Smooth muscle cell (in vitro differentiated cells): ENCODE results near the gene MDC1. TPM values are rescaled to one million over a fixed set of nuclear protein-coding genes. Genes with fewer than 3 reads are reported as not detected.
"Not testable (repeated sequence)": the region's sequence is repeated elsewhere in the genome, so short reads cannot be mapped to it uniquely, and the experiment has no call there.

Source experiments
- DNase-seq: peaks from one replicate; lab custom pipeline; 2025; ENCODE audit not compliant: unreplicated experiment; lab: John Stamatoyannopoulos, UW
- H2AFZ ChIP-seq: fragments of 200-600 bp; sonication (generic); 2 replicates; pipeline ENCODE4 v1.6.0; 2016; ENCODE audit warnings: antibody characterized with exemption, low read depth, mild to moderate bottlenecking
- H3F3A ChIP-seq: fragments of 200-600 bp; sonication (generic); 2 replicates; pipeline ENCODE4 v1.6.0; 2017; ENCODE audit warnings: antibody characterized with exemption, low read depth
- H3K27ac ChIP-seq: fragments of 200-600 bp; sonication (generic); 2 replicates; pipeline ENCODE4 v1.5.1; 2016; ENCODE audit warnings: low read depth, mild to moderate bottlenecking
- H3K27me3 ChIP-seq: fragments of 200-600 bp; sonication (generic); 2 replicates; pipeline ENCODE4 v1.6.1; 2016; ENCODE audit warnings: low read depth, mild to moderate bottlenecking
- H3K36me3 ChIP-seq: fragments of 200-600 bp; sonication (generic); 2 replicates; pipeline ENCODE4 v1.5.1; 2016; ENCODE audit warnings: low read depth
- H3K4me1 ChIP-seq: fragments of 200-600 bp; sonication (generic); 2 replicates; pipeline ENCODE4 v1.5.1; 2016; ENCODE audit warnings: low read depth
- H3K4me2 ChIP-seq: fragments of 200-600 bp; sonication (generic); 2 replicates; pipeline ENCODE4 v1.6.0; 2016; ENCODE audit warnings: mild to moderate bottlenecking
- H3K4me3 ChIP-seq: fragments of 200-600 bp; sonication (generic); 2 replicates; pipeline ENCODE4 v1.5.1; 2016; ENCODE audit warnings: mild to moderate bottlenecking
- H3K79me2 ChIP-seq: fragments of 200-600 bp; sonication (generic); 2 replicates; pipeline ENCODE4 v1.6.0; 2016; ENCODE audit warnings: low read depth, mild to moderate bottlenecking
- H3K9ac ChIP-seq: fragments of 200-600 bp; sonication (generic); 2 replicates; pipeline ENCODE4 v1.6.0; 2016; ENCODE audit warnings: low read depth
- H3K9me3 ChIP-seq: fragments of 200-600 bp; sonication (generic); replicated peaks from 2 replicates; pipeline ENCODE4 v1.5.1; 2016; ENCODE audit warnings: low read depth
- H4K20me1 ChIP-seq: fragments of 200-600 bp; sonication (generic); 2 replicates; pipeline ENCODE4 v1.6.0; 2016; ENCODE audit warnings: low read depth
- CTCF ChIP-seq: fragments of 200-600 bp; sonication (generic); IDR thresholded peaks from 2 replicates; pipeline ENCODE4 v1.5.1; 2017; ENCODE audit warnings: borderline replicate concordance, mild to moderate bottlenecking, antibody characterized with exemption; ENCODE audit not compliant: insufficient read depth, poor library complexity, severe bottlenecking
- WGBS: methylation state at CpG from one replicate; pipeline ENCODE4 v1.1.7; 2016; ENCODE audit warnings: low lambda C conversion rate; 5-methylcytosine and 5-hydroxymethylcytosine counted together
- polyA plus RNA-seq: library from polyadenylated mRNA; unstranded; fragments of >200 nt; fragmentation: Nextera tagmentation; extraction: Ambion mirVana; gene quantifications from 2 replicates; pipeline ENCODE4 v1.2.1, GENCODE V29; 2016
- total RNA-seq: library from RNA; depleted of rRNA; stranded (reverse); fragments of >200 nt; gene quantifications from 2 replicates; pipeline ENCODE4 v1.2.3, GENCODE V29; 2014

Gene MDC1
- total and polyA plus RNA-seq, 2 experiments from 2014 or later = 7.0 to 17.1 TPM

DNA sequence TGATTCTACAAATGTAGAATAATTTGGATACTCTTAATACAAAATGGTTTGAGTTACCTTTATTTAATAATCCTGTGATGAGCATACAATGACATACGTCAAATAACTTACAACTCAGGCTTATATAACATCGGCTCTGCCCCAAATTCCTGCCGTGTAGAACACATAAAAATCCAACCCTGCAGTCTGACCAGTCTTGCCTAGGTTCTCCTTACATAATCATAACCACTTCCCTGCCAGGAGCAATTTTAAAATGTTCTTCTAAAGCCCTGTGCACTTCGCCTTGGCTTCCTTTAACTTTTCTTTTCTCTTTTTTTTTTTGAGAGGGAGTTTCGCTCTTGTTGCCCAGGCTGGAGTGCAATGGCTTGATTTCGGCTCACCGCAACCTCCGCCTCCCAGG lies 43.5 kb upstream of the MDC1 start:
- peak overlapping the region; percentile 99 for H3K27ac ChIP-seq
- peaks cover 34% of the 10 kb centered on the region for H3K4me1 ChIP-seq
- no peaks in the 10 kb centered on the region for H3K36me3 ChIP-seq

DNA sequence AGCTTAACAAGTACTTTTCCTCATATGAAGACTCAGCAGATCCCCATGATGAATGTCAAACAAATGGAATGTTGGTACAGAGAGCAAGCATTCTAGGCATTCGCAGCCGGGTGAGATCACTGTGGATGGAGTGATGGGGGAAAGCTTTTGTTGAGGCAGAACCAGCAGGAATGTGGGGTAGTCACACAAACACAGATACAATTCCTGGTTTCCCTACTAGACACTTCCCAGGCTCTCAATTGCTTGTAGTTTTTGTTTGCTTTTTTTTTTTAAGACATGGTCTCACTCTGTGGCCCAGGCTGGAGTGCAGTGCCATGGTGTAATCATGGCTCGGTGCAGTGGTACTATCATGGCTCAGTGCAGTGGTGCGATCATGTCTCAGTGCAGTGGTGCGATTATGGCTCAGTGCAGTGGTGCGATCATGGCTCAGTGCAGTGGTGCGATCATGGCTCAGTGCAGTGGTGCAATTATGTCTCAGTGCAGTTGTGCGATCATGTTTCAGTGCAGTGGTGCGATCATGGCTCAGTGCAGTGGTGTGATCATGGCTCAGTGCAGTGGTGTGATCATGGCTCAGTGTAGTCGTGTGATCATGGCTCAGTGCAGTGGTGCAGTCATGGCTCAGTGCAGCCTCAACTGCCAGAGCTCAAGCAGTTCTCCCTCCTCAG lies 42.6 kb upstream of the MDC1 start:
- H3F3A ChIP-seq = peaks cover 12% of the 10 kb centered on the region
- H3K4me2 ChIP-seq = peak overlapping the region; percentile 76
- no peaks in the 10 kb centered on the region for H3K9me3 ChIP-seq
- H3K36me3 ChIP-seq = no peaks in the 10 kb centered on the region
- no peak for DNase-seq
- no peak overlapping the region for H2AFZ ChIP-seq
- no peak overlapping the region for H3K4me3 ChIP-seq
- TF ChIP-seq CTCF = no peak
- no peaks in the 10 kb centered on the region for H3K79me2 ChIP-seq
- H3K27ac ChIP-seq = peak overlapping the region; percentile 99
- peak overlapping the region; percentile 84 for H3K9ac ChIP-seq
- H3K4me1 ChIP-seq = peaks cover 25% of the 10 kb centered on the region
- 58% methylated on average over 10 of the region's 10 CpGs for WGBS
- no peaks in the 10 kb centered on the region for H4K20me1 ChIP-seq
- H3K27me3 ChIP-seq = no peaks in the 10 kb centered on the region

More for the DNA sequence above, 43.5 kb upstream of the MDC1 start:
- H3K27me3 ChIP-seq = no peaks in the 10 kb centered on the region
- no peak overlapping the region for H3K4me2 ChIP-seq
- no peak for TF ChIP-seq CTCF
- no peak overlapping the region for H3K4me3 ChIP-seq
- no peak overlapping the region for H2AFZ ChIP-seq
- peaks cover 12% of the 10 kb centered on the region for H3F3A ChIP-seq
- no peak overlapping the region for H3K9ac ChIP-seq
- no peaks in the 10 kb centered on the region for H4K20me1 ChIP-seq
- no peaks in the 10 kb centered on the region for H3K9me3 ChIP-seq
- no peaks in the 10 kb centered on the region for H3K79me2 ChIP-seq
- no peak for DNase-seq
- WGBS = 83% methylated on average over 8 of the region's 8 CpGs

DNA sequence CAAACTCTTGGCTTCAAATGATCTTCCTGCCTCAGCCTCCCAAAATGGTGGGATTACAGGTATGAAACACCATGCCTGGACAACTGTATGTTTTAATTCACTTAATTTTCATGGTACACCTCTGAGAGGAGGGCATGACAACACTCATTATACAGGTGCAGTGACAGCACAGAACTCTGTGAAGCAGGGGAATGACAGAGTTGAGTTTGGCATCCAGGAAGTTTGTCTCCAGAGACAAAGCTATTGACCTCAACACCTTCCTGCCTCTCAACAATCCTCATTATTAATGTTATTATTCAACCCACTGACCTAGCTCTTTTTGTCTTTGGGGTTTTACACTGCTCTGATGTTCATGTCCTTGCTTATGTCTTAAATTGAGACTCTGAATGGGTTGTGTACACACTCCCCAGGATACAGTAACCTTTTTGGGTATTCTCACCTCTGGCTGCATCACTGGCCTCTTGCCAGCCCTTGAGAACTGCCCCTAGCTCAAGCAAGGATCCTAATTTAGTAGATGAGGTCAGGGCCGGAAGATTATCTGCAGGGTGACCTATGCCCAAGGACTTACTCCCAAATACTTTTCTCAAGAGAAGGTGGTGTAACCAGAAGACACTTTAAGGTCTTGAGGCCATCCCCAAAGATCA lies 40.3 kb upstream of the MDC1 start:
- WGBS = 97% methylated on average over 1 of the region's 1 CpG
- H3K79me2 ChIP-seq = no peaks in the 10 kb centered on the region
- H3K36me3 ChIP-seq = no peaks in the 10 kb centered on the region
- peaks cover 17% of the 10 kb centered on the region for H3K4me1 ChIP-seq
- TF ChIP-seq CTCF = no peak
- H2AFZ ChIP-seq = no peak overlapping the region
- no peaks in the 10 kb centered on the region for H3K27me3 ChIP-seq
- H3K9me3 ChIP-seq = no peaks in the 10 kb centered on the region
- H3K4me3 ChIP-seq = no peak overlapping the region
- H3F3A ChIP-seq = peaks cover 29% of the 10 kb centered on the region
- DNase-seq = no peak
- H4K20me1 ChIP-seq = no peaks in the 10 kb centered on the region
- H3K4me2 ChIP-seq = no peak overlapping the region
- no peak overlapping the region for H3K9ac ChIP-seq
- H3K27ac ChIP-seq = peak overlapping the region; percentile 36

GRCh38 chr6:30756405-30757003 lies 39.4 kb upstream of the MDC1 start:
- H4K20me1 ChIP-seq, H3K9ac ChIP-seq, H3K4me2 ChIP-seq, H3K36me3 ChIP-seq, H3K27ac ChIP-seq, DNase-seq, H3K27me3 ChIP-seq, H2AFZ ChIP-seq, H3K79me2 ChIP-seq, H3K9me3 ChIP-seq, H3K4me3 ChIP-seq: not testable (repeated sequence)
- 96% methylated on average over 7 of the region's 7 CpGs for WGBS
- peaks cover 24% of the 10 kb centered on the region for H3K4me1 ChIP-seq
- H3F3A ChIP-seq = peaks cover 35% of the 10 kb centered on the region
